Tibial nerve (tissue), 4 donors: ENCODE measurements around the gene ABCB10. TPM values are rescaled to one million over a fixed set of nuclear protein-coding genes. Genes with fewer than 3 reads are reported as not detected.
"Not testable (repeated sequence)": the region's sequence is repeated elsewhere in the genome, so short reads cannot be mapped to it uniquely, and the experiment has no call there.

ENCODE experiments used
- DNase-seq, 2 donors: peaks; one replicate each; pipeline ENCODE4 v3.0.0-alpha.2; 2019; ENCODE audit warnings: low spot score in 2 of 2
- H3K27ac ChIP-seq, 4 donors: fragments of 200-600 bp; sonication (generic) in 3 of 4; one replicate each; pipeline ENCODE4 v1.5.1; 2017 to 2019; ENCODE audit warnings: mild to moderate bottlenecking in 1 of 4
- H3K27me3 ChIP-seq, 2 donors: fragments of 200-600 bp; sonication (generic) in 1 of 2; one replicate each; pipeline versions ENCODE4 v1.5.1 to v1.6.0; 2017 to 2019
- H3K36me3 ChIP-seq, 3 donors: fragments of 200-600 bp; sonication (generic); one replicate each; pipeline ENCODE4 v1.5.1; 2018 to 2019
- H3K4me1 ChIP-seq, 4 donors: fragments of 200-600 bp; sonication (generic) in 3 of 4; one replicate each; pipeline ENCODE4 v1.5.1; 2017 to 2019
- H3K4me3 ChIP-seq, 4 donors: fragments of 200-600 bp; sonication (generic) in 3 of 4; one replicate each; pipeline ENCODE4 v1.5.1; 2017 to 2019; ENCODE audit warnings: mild to moderate bottlenecking in 1 of 4, moderate library complexity in 1 of 4
- H3K9me3 ChIP-seq, 4 donors: fragments of 200-600 bp; sonication (generic) in 3 of 4; one replicate each; pipeline ENCODE4 v1.5.1; 2017 to 2019
- EP300 ChIP-seq, 2 donors: sonication (generic); formaldehyde crosslinking; IDR thresholded peaks; one replicate each; pipeline ENCODE4 v1.6.1; 2017; ENCODE audit warnings: antibody characterized with exemption in 2 of 2, mild to moderate bottlenecking in 1 of 2
- POLR2A ChIP-seq, 2 donors: fragments of 450-650 bp; IDR thresholded peaks; one replicate each; pipeline ENCODE4 v1.6.1; 2017; ENCODE audit warnings: antibody characterized with exemption in 2 of 2, mild to moderate bottlenecking in 2 of 2, moderate library complexity in 2 of 2
- WGBS, 2 donors: methylation state at CpG; one replicate each; pipeline ENCODE4 v1.1.5; 2018; 5-methylcytosine and 5-hydroxymethylcytosine counted together
- total RNA-seq, 4 donors: library from RNA; depleted of rRNA; stranded (reverse); fragments of >200 nt; gene quantifications; one replicate each; pipeline ENCODE4 v1.1.0, GENCODE V29; 2016
- TF ChIP-seq, protein P1 (sequence below), 5 experiments: fragments of 200-600 bp in 3 of 5; fragments of 450-650 bp in 2 of 5; sonication (generic) in 3 of 5; IDR thresholded peaks; one replicate each; pipeline ENCODE4 v1.5.1; 2016 to 2019; ENCODE audit warnings: antibody characterized with exemption in 5 of 5, mild to moderate bottlenecking in 3 of 5, moderate library complexity in 2 of 5

ABCB10 gene
- total RNA-seq, 4 donors from 2014 or later, result 24.7 to 39.1 (median 27.2) TPM

DNA sequence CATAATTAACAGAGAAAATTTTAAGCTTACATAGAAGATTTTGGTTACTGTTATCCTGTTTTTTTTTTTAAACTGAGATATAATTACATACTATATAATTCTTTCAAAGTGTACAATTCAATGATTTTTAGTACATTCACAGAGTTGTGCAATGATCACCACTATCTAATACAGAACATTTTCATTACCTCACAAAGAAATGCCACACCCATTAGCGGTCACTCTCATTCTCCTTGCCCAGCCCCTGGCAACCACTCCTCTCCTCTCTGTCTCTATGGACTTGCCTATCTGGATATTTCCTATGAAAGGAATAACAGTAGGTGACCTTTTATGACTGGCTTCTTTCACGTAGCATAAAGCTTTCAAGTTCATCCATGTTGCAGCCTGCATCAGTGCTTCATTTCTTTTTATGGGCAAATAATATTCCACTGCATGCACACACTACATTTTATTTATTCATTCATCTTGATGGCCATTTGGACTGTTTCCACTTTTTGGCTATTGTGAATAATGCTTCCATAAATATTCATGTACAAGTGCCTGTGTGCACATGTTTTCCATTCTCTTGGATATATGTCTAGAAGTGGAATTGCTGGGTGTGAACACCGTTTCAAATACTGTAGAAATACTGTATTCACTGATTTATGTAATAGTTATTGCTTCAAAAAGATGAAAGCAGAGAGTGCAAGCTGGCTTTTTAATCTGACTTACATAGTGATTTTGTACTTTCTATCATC, 40.9 kb upstream of the ABCB10 start:
- H3K27ac ChIP-seq, result no peak overlapping the region
- WGBS, 2 donors, result 78 to 89% methylated on average over 3 of the region's 3 CpGs
- TF ChIP-seq EP300 (IDR thresholded peaks at IDR 0.05) (no peak), POLR2A (IDR thresholded peaks at IDR 0.05) (no peak)
- TF ChIP-seq, protein P1, sequence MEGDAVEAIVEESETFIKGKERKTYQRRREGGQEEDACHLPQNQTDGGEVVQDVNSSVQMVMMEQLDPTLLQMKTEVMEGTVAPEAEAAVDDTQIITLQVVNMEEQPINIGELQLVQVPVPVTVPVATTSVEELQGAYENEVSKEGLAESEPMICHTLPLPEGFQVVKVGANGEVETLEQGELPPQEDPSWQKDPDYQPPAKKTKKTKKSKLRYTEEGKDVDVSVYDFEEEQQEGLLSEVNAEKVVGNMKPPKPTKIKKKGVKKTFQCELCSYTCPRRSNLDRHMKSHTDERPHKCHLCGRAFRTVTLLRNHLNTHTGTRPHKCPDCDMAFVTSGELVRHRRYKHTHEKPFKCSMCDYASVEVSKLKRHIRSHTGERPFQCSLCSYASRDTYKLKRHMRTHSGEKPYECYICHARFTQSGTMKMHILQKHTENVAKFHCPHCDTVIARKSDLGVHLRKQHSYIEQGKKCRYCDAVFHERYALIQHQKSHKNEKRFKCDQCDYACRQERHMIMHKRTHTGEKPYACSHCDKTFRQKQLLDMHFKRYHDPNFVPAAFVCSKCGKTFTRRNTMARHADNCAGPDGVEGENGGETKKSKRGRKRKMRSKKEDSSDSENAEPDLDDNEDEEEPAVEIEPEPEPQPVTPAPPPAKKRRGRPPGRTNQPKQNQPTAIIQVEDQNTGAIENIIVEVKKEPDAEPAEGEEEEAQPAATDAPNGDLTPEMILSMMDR (IDR thresholded peaks at IDR 0.05), result no peak
- H3K9me3 ChIP-seq, result no peaks in the 10 kb centered on the region
- no peak for DNase-seq
- peaks cover 0 to 21% (median 0%) of the 10 kb centered on the region in 4 donors for H3K4me1 ChIP-seq
- no peaks in the 10 kb centered on the region for H3K27me3 ChIP-seq
- no peak overlapping the region for H3K4me3 ChIP-seq
- H3K36me3 ChIP-seq, result peaks cover 0 to 57% (median 2%) of the 10 kb centered on the region in 3 donors

DNA sequence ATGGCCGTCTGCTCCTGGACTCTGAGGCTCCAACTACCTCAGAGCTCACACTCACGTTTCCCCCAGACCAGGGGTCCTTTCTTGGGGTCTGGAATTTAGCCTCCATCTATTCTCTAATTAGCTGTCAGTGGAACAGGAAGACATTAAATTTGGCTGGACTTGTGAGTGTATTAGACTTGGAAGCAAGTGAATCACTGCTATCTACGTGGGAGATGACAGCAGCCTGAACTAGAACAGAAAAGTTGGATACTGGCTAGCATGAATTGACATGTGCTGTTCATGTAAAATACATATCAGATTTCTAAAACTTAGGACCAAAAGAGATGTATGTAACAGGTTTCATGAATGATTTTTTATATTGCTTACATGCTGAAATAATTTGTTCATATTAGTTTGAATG, 39.4 kb upstream of the ABCB10 start:
- peaks cover 0 to 21% (median 0%) of the 10 kb centered on the region in 4 donors for H3K4me1 ChIP-seq
- H3K27ac ChIP-seq, result peak overlapping the region in 3 of 4 donors; percentile 26 to 68 (median 38)
- TF ChIP-seq, protein P1 (IDR thresholded peaks at IDR 0.05), result no peak
- TF ChIP-seq EP300 (IDR thresholded peaks at IDR 0.05) (no peak), POLR2A (IDR thresholded peaks at IDR 0.05) (no peak)
- no peak overlapping the region for H3K4me3 ChIP-seq
- H3K36me3 ChIP-seq, result peaks cover 0 to 58% (median 4%) of the 10 kb centered on the region in 3 donors
- WGBS, 2 donors, result 52 to 55% methylated on average over 3 of the region's 3 CpGs
- no peaks in the 10 kb centered on the region for H3K9me3 ChIP-seq
- DNase-seq, result no peak
- no peaks in the 10 kb centered on the region for H3K27me3 ChIP-seq

DNA sequence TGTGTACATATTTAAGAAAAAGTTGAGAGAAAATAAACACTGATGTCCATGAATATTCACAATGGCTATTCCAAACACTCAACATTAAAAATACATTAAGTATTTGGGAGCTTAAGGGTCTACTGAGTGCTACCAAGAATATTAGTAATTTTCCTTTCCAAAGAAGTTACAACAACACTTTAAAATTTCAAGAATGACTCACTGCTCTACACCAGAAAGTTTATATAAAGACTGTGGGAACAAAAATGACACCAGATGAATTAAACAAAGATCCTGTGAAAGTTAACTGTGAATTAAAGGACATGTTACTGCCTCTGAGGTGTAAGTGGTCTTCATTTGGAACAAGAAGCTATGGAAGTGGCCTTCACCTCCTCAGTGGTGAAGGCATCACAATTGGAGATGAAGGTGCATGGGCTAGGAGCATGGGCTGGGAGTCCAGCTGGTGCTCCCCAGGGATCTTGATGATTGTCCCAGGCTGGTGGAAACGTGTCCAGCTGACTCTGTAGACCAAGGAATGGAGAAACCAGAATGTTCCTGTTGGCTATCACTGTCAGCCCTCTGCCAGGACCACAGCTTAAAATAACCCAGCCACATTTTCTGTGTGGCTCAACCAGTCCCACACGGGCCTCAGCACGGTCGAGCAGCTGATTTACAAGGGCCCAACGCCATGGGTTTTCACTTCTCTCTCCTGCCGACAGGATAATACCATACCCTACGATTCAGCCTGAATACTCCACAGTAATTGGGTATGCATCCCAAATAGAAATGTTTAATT, 38.6 kb upstream of the ABCB10 start:
- no peaks in the 10 kb centered on the region for H3K27me3 ChIP-seq
- DNase-seq, result peak in 1 of 2 donors; percentile 21
- peaks cover 0 to 21% (median 0%) of the 10 kb centered on the region in 4 donors for H3K4me1 ChIP-seq
- TF ChIP-seq EP300 (IDR thresholded peaks at IDR 0.05), result peak in 1 of 2 donors; percentile 45
- TF ChIP-seq POLR2A (IDR thresholded peaks at IDR 0.05), result no peak
- H3K27ac ChIP-seq, result peak overlapping the region in 3 of 4 donors; percentile 26 to 68 (median 38)
- H3K36me3 ChIP-seq, result peaks cover 0 to 56% (median 4%) of the 10 kb centered on the region in 3 donors
- 60 to 65% methylated on average over 7 of the region's 7 CpGs for WGBS, 2 donors
- no peaks in the 10 kb centered on the region for H3K9me3 ChIP-seq
- no peak overlapping the region for H3K4me3 ChIP-seq

DNA sequence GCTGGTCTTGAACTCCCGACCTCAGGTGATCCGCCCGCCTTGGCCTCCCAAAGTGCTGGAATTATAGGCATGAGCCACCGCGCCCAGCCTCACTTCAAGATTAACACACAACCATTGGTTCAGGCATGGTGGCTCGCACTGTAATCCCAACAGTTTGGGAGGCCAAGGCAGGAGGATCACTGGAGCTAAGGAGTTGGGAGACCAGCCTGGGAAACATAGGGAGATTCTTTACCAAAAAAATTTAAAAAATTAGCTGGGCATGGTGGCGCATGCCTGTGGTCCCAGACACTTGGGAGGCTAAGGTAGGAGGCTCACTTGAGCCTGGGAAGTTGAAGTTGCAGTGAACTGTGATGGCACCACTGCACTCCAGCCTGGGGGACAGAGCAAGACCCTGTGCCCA, 37.4 kb upstream of the ABCB10 start:
- not testable (repeated sequence) for H3K9me3 ChIP-seq, H3K27me3 ChIP-seq, H3K4me3 ChIP-seq, DNase-seq
- Histone ChIP-seq H3K36me3 (peaks cover 0 to 57% (median 4%) of the 10 kb centered on the region in 3 donors), H3K27ac (peak overlapping the region in 2 of 4 donors; percentile 26 to 29), H3K4me1 (peaks cover 0 to 21% (median 0%) of the 10 kb centered on the region in 4 donors)
- WGBS, 2 donors, result 95 to 96% methylated on average over 7 of the region's 7 CpGs

DNA sequence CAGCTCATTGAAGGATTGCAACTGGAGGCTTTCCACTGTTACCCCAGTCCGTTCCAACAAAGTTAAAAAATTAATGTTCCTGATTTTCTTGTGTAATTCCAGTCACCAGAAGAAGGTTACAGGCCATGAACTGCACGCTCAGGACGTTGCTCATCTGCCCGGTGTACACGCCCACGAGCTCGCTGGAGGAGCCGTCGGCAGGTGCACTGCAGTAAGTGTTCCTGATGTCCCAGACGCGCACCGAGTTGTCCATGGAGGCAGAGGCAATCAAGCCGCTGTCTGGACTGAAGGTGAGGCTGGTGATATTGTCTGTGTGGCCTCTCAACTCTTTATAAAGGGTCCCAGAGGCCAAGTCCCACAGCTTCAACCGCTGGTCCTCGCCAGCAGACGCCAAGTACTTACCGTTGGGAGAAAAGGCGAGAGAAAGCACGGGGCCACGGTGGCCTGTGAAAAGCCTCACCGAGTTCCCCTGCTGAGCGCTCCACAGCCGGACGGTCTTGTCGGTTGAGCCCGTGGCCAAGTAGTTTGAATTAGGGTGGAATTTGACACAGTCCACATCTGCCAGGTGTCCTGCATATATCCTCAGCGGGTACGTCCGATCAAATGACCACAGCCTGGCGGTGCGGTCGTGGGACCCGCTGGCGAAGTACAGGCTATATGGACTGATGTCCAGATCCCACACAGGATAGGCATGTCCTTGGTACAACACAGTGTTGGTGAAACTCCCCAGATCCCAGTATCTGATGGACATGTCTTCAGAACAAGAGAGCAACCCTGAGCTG, 35.9 kb upstream of the ABCB10 start:
- DNase-seq, result no peak
- H3K4me1 ChIP-seq, result peaks cover 0 to 21% (median 0%) of the 10 kb centered on the region in 4 donors
- TF ChIP-seq EP300 (IDR thresholded peaks at IDR 0.05) (no peak), POLR2A (IDR thresholded peaks at IDR 0.05) (no peak)
- TF ChIP-seq, protein P1 (IDR thresholded peaks at IDR 0.05), result no peak

More for the DNA sequence above, 35.9 kb upstream of the ABCB10 start:
- Histone ChIP-seq H3K27ac (no peak overlapping the region), H3K9me3 (no peaks in the 10 kb centered on the region), H3K36me3 (peaks cover 0 to 47% (median 4%) of the 10 kb centered on the region in 3 donors), H3K4me3 (no peak overlapping the region), H3K27me3 (no peaks in the 10 kb centered on the region)
- WGBS, 2 donors, result 93 to 94% methylated on average over 31 to 34 of the region's 34 CpGs
